HG02938 (cell line): ENCODE results near the gene GRID2.

Experiments used
- ATAC-seq: cut with Tn5 transposase; IDR thresholded peaks from one replicate; pipeline ENCODE4 v1.9.1; 2021; ENCODE audit warnings: mild to moderate bottlenecking, moderate library complexity; ENCODE audit not compliant: unreplicated experiment

GRID2 gene

DNA sequence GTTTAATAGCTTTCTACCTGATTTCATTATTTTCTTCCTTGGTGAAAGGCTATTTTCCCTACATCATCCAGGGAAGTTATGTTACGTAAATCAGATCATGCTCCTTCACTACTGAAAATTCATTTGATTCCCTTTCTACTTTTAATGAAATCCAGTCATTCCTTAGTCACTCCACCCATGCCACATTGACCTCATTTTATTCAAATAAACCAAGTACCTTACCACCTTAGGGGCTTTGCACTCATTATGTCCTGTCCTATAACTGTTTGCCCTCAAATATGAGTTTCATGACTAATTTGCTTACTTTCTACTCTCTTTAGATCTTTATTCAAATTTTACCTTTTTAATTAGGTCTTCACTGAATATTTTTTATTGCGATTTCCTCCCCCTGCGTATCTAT, 374.0 kb downstream of the GRID2 start:
- no peak for ATAC-seq

- ATAC-seq = no peak
Measured at GRCh38 chr4:92678292-92678691, 374.5 kb downstream of the GRID2 start.

GRCh38 chr4:92679149-92679548, 375.4 kb downstream of the GRID2 start:
- ATAC-seq = no peak

GRCh38 chr4:92714640-92715039, 410.9 kb downstream of the GRID2 start:
- no peak for ATAC-seq

GRCh38 chr4:92733231-92733630, 429.5 kb downstream of the GRID2 start:
- ATAC-seq = no peak

- ATAC-seq = no peak
Measured at GRCh38 chr4:92735025-92735665, 431.4 kb downstream of the GRID2 start.

- ATAC-seq = no peak
Measured at GRCh38 chr4:92760433-92760832, 456.7 kb downstream of the GRID2 start.

DNA sequence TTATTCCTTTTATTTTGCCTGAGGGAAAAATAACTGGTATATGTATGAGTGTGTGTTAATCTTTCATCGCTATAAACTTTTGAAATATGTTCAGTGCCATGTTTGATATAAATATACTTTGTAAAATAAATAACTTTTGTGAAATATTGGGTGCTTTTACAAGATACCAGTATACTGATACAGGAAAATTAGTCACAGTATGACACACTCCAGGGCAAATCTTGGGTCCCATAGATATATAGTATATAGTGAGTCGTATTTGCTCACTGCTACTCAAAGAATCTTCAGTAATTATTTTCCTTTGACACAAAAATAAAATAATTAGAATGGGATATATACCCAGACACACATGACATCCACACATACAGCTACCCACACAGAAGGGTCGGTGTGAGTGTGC, 472.3 kb downstream of the GRID2 start:
- no peak for ATAC-seq

DNA sequence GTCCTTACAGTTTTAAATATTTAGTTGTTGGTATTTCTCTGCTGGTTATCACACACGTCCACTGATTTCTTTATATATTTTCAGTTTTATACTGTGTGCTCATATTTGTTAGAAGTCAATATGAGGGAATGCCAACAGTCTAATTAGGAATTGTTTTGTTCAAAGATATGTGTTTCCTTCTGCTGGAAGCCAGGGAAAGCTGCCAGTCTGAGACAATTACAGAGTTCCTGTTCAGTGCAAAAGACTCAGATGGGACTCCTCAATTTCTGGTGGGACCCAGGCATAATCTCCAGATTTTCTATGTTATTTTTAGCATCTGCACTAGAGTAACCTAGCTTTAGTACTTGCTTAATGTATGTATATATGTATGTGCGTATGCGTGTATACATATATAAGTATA, 486.0 kb downstream of the GRID2 start:
- no peak for ATAC-seq

- ATAC-seq = no peak
Measured at GRCh38 chr4:92791871-92792440, 488.2 kb downstream of the GRID2 start.

- ATAC-seq = no peak
Measured at GRCh38 chr4:92809381-92809780, 505.6 kb downstream of the GRID2 start.

GRCh38 chr4:92812652-92813051, 508.9 kb downstream of the GRID2 start:
- no peak for ATAC-seq

- ATAC-seq = no peak
Measured at GRCh38 chr4:92814677-92815076, 510.9 kb downstream of the GRID2 start.

DNA sequence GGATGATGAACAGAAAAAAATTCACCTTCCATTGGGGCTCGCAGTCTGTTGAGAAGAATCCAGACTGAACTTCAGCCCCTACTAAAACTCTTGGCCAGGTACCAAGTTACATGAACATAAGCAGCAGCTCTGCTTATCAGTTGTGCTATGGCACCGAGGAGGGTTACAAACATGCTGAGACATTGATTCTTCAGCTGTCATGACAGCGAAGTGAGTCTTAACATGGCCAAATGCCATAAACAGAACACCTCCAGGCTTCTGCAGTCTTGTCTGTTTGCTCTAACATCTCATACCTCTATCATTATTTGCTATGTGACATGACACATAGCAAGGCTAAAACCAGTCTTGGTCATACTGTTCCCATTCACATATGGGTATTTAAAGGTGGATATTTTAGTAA, 521.5 kb downstream of the GRID2 start:
- no peak for ATAC-seq

GRCh38 chr4:92825791-92826190, 522.0 kb downstream of the GRID2 start:
- no peak for ATAC-seq

DNA sequence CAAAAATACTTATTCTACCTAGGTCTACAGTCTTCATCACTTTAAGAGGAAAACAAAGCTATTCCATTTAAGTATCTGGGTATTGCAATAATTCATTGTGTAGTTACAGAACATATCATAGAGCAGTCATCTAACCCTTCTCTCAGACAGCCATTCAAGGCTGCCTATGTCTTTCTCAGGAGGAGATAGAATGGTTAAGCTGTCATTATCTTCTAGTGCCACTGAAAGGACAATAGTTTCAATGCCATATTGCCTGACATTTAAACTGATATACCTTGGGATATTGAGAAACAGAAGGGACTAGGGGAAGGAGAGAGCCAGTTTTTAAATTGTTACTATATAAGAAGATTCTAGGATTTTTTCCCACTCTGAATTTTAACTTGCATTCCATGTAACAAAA, 527.0 kb downstream of the GRID2 start:
- ATAC-seq = no peak

DNA sequence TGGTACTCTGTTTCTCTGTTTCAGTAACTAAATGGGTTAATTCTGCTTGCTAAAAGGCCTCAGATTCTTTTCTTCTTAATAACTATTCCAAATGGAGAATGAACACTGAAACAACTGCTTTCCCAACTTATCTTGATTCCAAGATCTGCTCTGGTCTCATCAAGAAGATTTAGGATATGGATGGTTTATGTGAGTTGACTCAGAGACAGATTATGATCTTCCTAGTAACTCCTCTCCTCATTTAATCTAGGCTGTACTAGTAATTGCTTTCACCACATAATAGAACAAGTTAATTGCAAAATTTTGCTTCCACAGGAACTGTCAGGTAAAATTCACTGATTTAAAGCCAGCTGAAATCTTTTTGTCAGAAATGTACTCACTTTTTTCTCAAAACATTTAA, 537.1 kb downstream of the GRID2 start:
- ATAC-seq = no peak

DNA sequence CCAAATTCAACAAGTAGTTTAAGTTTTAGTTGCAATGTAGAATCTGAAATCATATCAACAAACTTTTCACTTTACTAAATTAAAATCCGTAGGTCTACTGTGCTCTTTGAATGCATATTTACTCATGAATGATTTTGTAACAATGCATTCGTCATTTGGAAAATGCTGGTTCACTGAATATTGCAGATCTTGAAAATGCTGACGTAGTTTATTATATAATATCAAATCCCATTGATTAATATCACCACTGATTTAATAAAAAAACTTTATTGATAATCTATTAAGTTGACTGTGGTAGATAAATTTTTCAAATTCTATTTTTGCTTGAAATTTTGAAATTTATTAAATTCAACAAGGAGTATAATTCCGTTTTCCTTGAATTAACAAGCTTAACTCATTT, 540.0 kb downstream of the GRID2 start:
- no peak for ATAC-seq

GRCh38 chr4:92847026-92847425, 543.3 kb downstream of the GRID2 start:
- ATAC-seq = no peak

DNA sequence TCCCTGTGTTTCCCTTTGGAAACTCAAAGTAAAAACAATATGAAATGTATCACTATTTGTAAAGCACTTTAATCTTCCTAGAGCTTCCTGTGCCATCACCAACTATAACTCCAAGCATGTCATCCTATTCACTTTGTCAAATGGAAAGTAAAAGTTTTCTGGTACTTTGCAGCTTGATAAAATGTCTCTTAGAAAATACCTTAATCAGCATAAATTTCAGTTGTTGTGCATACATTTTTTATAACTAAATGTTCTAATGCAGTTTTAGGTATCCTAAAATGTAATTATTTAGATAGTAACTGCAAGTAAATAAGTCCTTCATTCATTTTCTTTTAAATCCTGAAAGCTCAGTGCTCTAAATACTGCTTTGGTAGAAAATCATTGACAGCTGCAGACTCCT, 558.7 kb downstream of the GRID2 start:
- ATAC-seq = no peak

- ATAC-seq = no peak
Measured at GRCh38 chr4:92864096-92864495, 560.3 kb downstream of the GRID2 start.

GRCh38 chr4:92872604-92873003, 568.8 kb downstream of the GRID2 start:
- no peak for ATAC-seq

DNA sequence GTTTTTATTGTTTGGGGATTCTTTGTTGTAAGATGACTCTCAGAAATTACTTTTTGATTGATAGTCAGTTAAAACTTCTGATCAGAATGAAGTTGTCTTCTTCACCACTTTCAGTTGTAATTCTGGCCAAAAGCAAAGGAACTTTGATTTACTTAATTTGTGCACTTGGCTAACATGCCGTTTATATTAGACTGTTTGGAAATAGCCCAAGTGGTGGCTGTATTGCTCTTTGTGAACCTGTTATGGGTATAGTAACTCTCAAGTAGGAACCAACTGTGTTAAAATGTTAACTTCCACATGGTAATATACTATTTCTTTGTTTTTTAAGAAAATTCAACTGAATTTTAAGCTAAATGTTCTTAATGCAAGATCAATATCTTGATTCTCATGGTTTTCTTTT, 581.9 kb downstream of the GRID2 start:
- no peak for ATAC-seq
